GM06990 (cell line): Measurements from ENCODE around the gene TRAPPC4.

Source experiments
- DNase-seq: peaks from one replicate; pipeline ENCODE4 v3.0.0-alpha.2; 2011; ENCODE audit not compliant: insufficient read length; ENCODE audit errors: extremely low read depth
- H3K27me3 ChIP-seq: replicated peaks from 2 replicates; pipeline ENCODE4 v1.6.0; 2011; ENCODE audit warnings: low read length; ENCODE audit not compliant: control insufficient read depth, insufficient read depth
- H3K36me3 ChIP-seq: 2 replicates; pipeline ENCODE4 v1.5.1; 2011; ENCODE audit warnings: low read length; ENCODE audit not compliant: control insufficient read depth, insufficient read depth
- H3K4me3 ChIP-seq: replicated peaks from 2 replicates; pipeline ENCODE4 v1.5.1; 2011; ENCODE audit warnings: low read depth, mild to moderate bottlenecking, control low read depth, low read length
- TF ChIP-seq, protein P1 (sequence below): IDR thresholded peaks from 2 replicates; pipeline ENCODE4 v1.5.1; 2011; ENCODE audit warnings: low read length, control low read depth, mild to moderate bottlenecking, inconsistent platforms; ENCODE audit not compliant: insufficient read depth, poor library complexity, severe bottlenecking

Gene TRAPPC4

DNA sequence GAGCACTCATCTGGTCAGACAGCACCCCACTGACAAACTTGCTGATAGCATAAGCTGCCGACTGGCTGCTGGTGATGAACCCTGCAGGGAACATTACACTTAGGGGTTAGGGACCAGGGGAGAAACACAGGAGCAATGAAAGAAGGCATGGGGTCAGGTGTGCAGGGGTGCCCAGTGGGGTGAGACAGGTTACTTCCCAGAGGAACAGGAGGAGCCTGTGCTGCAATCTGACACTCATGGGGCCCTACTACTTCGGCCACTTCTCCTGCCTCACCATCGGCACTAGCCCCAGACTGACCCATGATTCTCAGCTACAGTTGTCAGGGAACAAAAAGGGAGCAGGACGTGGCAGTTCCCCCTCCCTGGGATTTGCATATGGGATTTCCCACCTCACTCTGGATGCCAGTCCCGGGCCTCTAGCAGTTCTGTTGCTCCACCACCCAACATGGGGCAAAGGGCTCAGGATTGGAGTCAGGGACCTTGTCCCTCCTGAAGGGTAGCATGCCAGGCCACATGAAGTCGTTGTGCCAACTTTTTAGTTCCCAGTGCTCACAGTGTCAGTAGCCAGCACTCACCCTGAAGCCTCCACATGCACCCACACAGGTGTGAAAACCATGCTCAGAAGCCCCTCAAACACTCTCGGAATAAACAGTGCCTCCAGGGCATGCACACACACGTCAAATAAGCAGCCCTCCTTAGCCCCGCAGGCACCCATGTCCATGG is 9.9 kb downstream of the TRAPPC4 start:
- DNase-seq = no peak
- H3K27me3 ChIP-seq = no peaks in the 10 kb centered on the region
- no peak overlapping the region for H3K4me3 ChIP-seq
- TF ChIP-seq, protein P1, sequence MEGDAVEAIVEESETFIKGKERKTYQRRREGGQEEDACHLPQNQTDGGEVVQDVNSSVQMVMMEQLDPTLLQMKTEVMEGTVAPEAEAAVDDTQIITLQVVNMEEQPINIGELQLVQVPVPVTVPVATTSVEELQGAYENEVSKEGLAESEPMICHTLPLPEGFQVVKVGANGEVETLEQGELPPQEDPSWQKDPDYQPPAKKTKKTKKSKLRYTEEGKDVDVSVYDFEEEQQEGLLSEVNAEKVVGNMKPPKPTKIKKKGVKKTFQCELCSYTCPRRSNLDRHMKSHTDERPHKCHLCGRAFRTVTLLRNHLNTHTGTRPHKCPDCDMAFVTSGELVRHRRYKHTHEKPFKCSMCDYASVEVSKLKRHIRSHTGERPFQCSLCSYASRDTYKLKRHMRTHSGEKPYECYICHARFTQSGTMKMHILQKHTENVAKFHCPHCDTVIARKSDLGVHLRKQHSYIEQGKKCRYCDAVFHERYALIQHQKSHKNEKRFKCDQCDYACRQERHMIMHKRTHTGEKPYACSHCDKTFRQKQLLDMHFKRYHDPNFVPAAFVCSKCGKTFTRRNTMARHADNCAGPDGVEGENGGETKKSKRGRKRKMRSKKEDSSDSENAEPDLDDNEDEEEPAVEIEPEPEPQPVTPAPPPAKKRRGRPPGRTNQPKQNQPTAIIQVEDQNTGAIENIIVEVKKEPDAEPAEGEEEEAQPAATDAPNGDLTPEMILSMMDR = no peak
- H3K36me3 ChIP-seq = peaks cover 14% of the 10 kb centered on the region

DNA sequence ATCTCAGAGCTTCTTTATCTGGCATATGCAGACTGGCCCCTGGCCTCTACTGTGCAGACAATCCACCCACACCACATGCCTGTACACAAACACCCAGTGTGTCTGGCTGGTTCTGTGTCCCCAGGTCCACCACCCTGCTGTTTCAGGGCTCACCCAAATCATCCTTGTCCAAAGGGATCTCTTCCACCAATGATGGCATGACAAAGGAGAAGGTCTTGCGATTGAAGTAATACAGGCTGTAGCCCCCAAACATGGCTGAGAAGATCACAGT is 10.4 kb downstream of the TRAPPC4 start:
- DNase-seq = no peak
- TF ChIP-seq, protein P1 = no peak
- H3K4me3 ChIP-seq = no peak overlapping the region
- H3K27me3 ChIP-seq = no peaks in the 10 kb centered on the region
- peaks cover 13% of the 10 kb centered on the region for H3K36me3 ChIP-seq

DNA sequence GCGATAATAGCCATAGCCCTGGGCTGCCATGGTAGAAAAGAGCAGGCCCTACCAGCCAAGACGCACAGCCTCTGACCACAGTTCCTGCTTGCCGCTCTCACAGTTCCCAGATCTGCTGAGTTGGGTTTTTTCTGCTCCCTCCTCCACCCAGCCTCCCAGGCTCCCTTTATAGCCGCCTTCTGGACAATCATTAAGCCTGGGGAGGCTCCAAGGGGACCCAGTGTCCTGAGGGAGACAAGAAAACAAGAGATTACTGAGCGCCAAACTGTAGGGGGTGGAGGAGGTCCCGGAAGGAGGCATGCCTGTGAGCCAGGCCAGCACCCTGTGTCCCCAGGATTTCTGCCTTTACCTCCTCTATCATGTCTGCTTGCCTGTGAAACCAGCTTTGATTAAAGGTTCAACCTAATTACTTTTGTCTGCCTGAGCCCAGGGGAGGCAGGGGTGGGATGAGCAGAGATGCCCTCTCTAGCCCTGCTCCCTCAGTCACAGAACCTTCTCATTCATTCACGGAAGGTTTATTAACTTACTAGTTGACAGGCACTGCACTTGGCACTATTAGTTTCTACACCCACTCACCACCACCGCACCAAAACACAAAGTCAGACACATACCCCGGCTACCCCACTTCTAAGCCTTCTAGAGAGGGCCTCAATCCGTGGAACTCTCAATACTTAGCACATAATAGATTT is 10.9 kb downstream of the TRAPPC4 start:
- peaks cover 13% of the 10 kb centered on the region for H3K36me3 ChIP-seq
- TF ChIP-seq, protein P1 = no peak
- H3K27me3 ChIP-seq = no peaks in the 10 kb centered on the region
- peak overlapping the region; percentile 94 for H3K4me3 ChIP-seq
- DNase-seq = no peak

DNA sequence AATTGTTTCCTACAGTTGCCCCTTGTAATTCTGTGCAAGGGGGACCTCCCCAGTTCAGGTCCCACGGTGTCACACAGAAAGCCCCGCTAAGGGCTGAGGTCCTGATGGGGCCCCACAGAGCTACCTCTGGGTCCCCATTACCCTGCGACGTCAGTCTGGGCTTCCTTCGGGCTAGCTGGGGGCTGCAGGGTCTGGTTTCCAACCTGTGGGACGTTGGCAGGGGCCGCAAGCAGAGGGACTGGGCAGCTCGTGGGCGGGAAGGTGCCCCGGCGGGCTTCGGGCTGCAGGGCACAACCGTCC is 11.4 kb downstream of the TRAPPC4 start:
- peak overlapping the region; percentile 94 for H3K4me3 ChIP-seq
- TF ChIP-seq, protein P1 = no peak
- peaks cover 11% of the 10 kb centered on the region for H3K36me3 ChIP-seq
- no peaks in the 10 kb centered on the region for H3K27me3 ChIP-seq
- DNase-seq = no peak

DNA sequence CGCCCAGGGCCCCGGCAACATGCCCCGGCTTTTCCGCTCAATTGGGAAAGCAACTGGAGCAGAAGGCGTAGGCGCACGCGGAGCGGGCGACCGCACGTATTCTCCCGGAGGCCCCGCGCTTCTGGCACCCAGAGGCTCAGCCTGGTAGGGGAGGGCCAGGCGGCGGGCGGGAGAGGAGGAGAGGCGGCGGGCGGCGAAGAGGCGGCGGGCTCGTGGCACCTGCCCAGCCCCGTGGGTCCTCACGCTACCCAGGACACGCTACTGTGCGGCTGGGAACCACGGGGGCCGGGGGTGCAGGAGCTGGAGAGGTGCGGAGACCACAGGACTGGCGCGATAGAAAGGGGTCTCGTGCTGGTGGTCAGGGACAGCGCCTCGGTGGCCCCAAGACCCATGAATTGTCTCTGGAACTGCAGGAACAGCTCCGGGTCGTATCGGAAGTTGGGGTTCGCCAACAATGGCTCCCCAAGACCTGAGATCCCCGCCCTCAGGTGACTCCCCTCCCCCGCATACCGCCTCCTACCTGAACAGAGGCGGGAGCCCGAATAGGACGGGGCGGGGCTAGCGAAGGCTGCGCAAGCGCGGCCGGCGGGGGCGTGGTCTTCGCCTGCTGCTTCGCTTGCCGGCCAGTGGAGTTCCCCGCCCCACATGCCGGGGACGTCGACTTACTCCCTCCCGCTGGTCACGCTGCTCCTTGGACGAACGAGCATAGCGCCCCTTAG is 11.9 kb downstream of the TRAPPC4 start, which contains the start of gene SLC37A4:
SLC37A4 (minus strand) TSS at position 549 of the 719 bp plus-strand sequence.
- peak within 1 kb of the TSS; percentile 94 for H3K4me3 ChIP-seq
- peak; percentile 99 for DNase-seq
- no peaks in the 10 kb centered on the region for H3K27me3 ChIP-seq
- H3K36me3 ChIP-seq = peaks cover 6% of the 10 kb centered on the region
- TF ChIP-seq, protein P1 = peak; percentile 93
